PC-3 (cell line): ENCODE data around the gene SKAP1.

ENCODE experiments used
- EZH2 ChIP-seq: fragments of 300-600 bp; sonication (generic); IDR thresholded peaks from one replicate; pipeline ENCODE4 v1.6.1; 2017; ENCODE audit warnings: antibody characterized with exemption, mild to moderate bottlenecking, low read length; ENCODE audit not compliant: unreplicated experiment
- EZH2phosphoT487 ChIP-seq: fragments of 300-600 bp; sonication (generic); IDR thresholded peaks from 2 replicates; pipeline ENCODE4 v1.6.1; 2018; ENCODE audit warnings: mild to moderate bottlenecking, antibody characterized with exemption, low read length, borderline replicate concordance
- TF ChIP-seq, protein P1 (sequence below): fragments of 300-600 bp; sonication (generic); conservative IDR thresholded peaks from 2 replicates; pipeline ENCODE4 v1.5.1; 2017; ENCODE audit warnings: antibody characterized with exemption, low read depth, mild to moderate bottlenecking, low read length

- TF ChIP-seq, protein P1, sequence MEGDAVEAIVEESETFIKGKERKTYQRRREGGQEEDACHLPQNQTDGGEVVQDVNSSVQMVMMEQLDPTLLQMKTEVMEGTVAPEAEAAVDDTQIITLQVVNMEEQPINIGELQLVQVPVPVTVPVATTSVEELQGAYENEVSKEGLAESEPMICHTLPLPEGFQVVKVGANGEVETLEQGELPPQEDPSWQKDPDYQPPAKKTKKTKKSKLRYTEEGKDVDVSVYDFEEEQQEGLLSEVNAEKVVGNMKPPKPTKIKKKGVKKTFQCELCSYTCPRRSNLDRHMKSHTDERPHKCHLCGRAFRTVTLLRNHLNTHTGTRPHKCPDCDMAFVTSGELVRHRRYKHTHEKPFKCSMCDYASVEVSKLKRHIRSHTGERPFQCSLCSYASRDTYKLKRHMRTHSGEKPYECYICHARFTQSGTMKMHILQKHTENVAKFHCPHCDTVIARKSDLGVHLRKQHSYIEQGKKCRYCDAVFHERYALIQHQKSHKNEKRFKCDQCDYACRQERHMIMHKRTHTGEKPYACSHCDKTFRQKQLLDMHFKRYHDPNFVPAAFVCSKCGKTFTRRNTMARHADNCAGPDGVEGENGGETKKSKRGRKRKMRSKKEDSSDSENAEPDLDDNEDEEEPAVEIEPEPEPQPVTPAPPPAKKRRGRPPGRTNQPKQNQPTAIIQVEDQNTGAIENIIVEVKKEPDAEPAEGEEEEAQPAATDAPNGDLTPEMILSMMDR: peak; percentile 61
- TF ChIP-seq EZH2: no peak
- no peak for TF ChIP-seq EZH2phosphoT487
Measured at GRCh38 chr17:48163809-48164208, 266.2 kb downstream of the SKAP1 start.
